ENCODE data around the gene CACNA1I.

The CACNA1I gene

DNA sequence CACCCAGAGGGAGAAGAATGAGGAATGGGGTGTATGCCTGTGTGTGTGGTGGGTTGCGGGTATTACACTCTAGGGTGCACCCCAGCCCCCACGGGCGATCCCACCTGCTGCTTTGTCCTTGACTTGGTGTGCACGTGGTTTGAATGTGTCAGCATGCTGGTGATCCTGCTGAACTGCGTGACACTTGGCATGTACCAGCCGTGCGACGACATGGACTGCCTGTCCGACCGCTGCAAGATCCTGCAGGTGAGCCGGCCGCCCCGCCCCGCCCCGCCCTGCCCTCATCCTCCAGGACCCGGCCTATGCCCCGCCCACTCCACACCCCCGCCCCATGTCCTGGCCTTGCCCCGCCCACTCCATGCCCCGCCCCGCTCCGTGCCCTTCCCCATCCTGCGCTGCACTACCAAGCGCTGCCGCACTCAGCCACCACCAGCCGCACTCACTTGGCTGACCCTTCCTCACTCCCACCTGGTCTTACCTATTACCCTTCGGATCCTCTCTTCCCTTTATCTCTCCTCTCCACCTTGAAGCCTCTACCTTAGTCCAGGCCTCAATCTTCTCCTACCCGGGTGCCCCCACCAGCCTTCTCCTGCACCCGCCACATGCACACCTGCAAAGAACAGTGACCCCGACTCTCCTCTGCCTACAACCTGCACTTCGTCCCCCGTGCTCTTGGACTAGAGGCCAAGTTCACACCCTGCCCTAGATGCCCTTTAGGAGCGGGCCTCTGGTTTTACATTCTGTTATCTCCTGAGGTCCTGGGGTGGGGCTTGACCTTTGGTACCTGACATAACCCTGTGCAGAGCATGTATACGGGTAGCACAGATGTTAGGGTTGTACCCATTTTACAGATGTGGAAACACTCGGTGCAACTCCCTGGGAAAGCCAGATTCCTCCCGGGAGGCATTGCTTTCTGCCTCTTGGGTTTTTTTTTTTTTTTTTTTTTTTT, 27.7 kb downstream of the CACNA1I start:
- TF ChIP-seq, protein P1, sequence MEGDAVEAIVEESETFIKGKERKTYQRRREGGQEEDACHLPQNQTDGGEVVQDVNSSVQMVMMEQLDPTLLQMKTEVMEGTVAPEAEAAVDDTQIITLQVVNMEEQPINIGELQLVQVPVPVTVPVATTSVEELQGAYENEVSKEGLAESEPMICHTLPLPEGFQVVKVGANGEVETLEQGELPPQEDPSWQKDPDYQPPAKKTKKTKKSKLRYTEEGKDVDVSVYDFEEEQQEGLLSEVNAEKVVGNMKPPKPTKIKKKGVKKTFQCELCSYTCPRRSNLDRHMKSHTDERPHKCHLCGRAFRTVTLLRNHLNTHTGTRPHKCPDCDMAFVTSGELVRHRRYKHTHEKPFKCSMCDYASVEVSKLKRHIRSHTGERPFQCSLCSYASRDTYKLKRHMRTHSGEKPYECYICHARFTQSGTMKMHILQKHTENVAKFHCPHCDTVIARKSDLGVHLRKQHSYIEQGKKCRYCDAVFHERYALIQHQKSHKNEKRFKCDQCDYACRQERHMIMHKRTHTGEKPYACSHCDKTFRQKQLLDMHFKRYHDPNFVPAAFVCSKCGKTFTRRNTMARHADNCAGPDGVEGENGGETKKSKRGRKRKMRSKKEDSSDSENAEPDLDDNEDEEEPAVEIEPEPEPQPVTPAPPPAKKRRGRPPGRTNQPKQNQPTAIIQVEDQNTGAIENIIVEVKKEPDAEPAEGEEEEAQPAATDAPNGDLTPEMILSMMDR (IDR thresholded peaks at IDR 0.05; ENCODE audit: insufficient read depth, missing control alignments): no peak
- DNase-seq (ENCODE audit: insufficient read length, low spot score): no peak
- FAIRE-seq: no peak

DNA sequence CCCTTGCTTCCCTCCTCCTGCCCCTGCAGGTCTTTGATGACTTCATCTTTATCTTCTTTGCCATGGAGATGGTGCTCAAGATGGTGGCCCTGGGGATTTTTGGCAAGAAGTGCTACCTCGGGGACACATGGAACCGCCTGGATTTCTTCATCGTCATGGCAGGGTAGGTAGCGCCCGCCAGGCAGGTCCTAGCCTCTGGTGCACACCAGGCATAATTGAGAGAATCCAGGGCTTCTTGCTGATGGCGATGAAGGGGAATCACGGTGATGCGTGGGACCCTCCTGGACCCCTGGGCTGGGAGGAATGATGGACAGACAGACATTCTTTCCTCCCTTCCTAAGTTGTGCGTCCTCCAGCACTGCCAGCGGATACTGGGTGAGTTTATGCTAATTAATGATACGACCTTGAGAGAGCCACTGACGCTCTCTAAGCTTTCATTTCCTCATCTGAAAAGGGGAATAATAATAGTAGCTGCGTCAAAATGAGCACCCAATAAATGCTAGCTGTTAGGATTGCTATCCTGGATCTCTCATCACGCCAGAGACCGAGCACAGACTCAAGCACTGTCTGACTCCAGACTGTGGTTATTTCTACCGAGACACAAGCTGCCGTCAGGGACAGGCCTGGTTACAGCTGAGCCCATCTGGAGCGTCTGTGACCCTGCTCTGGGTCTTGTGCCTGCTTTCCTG, 30.1 kb downstream of the CACNA1I start:
- FAIRE-seq: no peak
- DNase-seq (ENCODE audit: insufficient read length, low spot score): no peak
- TF ChIP-seq, protein P1 (IDR thresholded peaks at IDR 0.05; ENCODE audit: insufficient read depth, missing control alignments): no peak

DNA sequence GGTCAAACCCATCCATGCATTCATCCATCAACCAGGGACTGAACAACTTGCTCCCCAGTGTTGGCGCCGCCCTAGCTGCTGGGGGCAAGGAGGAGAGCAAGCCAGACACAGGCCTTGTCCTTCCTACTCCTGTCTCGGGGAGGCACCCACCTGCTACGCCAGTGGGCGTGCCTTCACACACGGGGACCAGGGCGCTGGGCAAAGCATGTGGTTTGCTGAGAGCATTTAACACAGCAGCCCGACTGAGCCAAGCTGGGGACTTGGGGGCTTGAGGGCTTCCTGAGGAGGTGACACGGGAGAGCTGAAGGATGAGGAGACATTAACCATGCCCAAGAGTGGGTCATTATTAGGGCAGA, 30.6 kb downstream of the CACNA1I start:
- TF ChIP-seq, protein P1 (IDR thresholded peaks at IDR 0.05; ENCODE audit: insufficient read depth, missing control alignments): no peak
- FAIRE-seq (no peak), DNase-seq (ENCODE audit: insufficient read length, low spot score) (no peak)

DNA sequence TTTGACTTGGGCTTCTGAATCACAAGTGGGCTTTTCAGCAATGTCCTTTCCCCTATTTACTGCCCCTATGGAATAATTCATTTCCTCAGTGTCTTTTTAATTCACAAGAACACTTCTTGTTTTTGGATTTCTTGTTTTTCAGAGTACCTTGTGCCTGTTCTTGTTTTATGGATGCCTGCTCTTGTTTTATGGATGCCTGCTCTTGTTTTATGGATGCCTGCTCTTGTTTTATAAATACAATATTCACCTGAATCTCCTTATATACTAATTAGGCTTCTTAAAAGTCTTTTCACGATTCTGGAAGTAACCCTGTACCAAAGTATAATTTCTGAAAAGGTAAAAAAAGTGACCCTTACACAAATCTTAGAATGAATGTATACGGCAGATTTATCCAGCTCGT, 32.8 kb downstream of the CACNA1I start:
- FAIRE-seq: no peak
- no peak for DNase-seq (ENCODE audit: insufficient read length, low spot score)
- TF ChIP-seq, protein P1 (IDR thresholded peaks at IDR 0.05; ENCODE audit: insufficient read depth, missing control alignments): no peak

DNA sequence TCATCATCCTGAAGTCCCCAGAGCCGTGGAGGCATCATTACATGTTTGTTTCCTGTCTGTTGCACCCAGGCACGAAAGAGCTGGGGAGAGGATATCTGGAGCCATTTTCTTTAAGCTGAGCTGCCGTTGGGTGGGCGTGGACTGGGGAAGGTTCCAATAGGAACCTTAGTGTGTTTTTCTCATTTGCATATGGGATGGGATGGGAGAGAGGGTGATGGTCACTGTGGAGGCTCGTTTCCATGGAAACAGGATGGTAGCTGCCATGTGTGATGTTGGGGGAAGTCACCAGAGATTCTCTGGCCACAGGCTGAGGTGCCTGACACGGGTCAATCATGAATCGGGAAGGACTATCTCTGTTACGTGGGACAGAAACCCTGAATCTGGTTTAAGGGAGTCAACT, 39.7 kb downstream of the CACNA1I start:
- FAIRE-seq (no peak), DNase-seq (ENCODE audit: insufficient read length, low spot score) (no peak)
- TF ChIP-seq, protein P1 (IDR thresholded peaks at IDR 0.05; ENCODE audit: insufficient read depth, missing control alignments): no peak

DNA sequence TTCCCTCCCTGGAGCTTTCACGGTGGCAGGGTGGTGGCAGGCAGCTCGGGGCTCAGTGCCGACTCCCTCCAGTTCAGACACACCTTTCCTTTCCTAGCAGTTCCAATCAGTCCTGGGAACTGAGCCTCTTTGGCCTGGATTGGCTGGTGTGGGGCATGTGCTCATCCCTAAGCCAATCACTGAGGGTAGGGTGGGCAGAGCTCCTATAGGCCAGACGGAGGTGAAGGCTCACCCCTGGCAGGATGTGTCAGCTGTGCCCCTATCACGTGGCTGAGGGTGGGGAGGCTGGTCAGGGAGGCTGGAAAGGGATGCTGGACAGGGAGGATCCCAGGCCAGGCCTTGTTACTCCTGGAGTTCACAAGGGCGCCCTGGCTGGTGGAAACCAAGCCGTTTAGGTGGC, 40.2 kb downstream of the CACNA1I start:
- TF ChIP-seq, protein P1 (IDR thresholded peaks at IDR 0.05; ENCODE audit: insufficient read depth, missing control alignments): no peak
- FAIRE-seq (no peak), DNase-seq (ENCODE audit: insufficient read length, low spot score) (no peak)

DNA sequence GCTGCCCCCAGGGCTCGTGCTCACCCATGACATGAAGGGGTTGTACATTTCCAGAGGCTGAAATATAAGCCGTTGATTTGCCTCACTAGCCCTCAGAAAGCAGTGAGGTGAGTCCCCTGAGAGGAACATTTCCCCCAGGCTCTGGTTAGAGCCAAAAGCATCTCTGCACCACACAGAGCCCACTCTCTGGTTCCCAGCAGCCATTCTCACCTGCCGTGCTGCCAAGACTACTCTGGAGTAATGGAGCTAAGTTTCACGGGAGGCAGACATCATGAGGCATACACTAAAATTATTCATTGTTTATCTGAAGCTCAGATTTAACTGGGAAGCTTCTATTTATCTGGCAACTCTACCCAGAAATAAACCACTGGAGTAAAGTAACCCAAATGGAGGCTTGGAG, 40.8 kb downstream of the CACNA1I start:
- FAIRE-seq: no peak
- no peak for DNase-seq (ENCODE audit: insufficient read length, low spot score)
- TF ChIP-seq, protein P1 (IDR thresholded peaks at IDR 0.05; ENCODE audit: insufficient read depth, missing control alignments): no peak

All from D721Med (cell line).